ENCODE results near the gene OCLN. TPM values are rescaled to one million over a fixed set of nuclear protein-coding genes. Genes with fewer than 3 reads are reported as not detected.

Gene OCLN
- polyA plus RNA-seq, 2 of the 4 experiments (the other 2 are of a cell fraction): 10.7 to 54.1 TPM

DNA sequence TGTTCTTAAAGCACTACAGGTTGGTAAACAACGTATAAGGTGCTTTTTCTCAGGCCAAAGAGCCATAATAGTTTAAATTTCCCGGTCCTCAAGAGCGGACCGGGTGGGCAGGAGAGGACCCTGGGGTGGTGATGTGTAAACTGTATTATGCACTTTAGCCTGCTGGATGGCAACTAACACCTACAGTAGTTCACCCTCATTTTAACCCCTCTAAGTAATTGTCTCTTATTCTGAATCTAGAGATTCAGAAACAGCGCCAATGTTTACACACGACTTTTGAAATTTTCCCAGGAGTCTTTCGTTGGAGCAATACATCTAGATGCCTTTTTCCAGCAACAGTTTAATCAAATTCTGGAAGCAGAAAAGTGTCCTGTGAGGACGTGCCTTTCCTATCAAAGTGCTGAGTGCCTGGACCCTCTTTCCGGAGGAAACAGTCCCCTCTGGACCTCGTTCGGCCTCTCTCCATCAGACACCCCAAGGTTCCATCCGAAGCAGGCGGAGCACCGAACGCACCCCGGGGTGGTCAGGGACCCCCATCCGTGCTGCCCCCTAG, 676 bp upstream of the OCLN start:
- 16% methylated on average over 17 of the region's 17 CpGs for WGBS (ENCODE audit: missing lambda C conversion rate)
- POLR2A ChIA-PET: no interaction called here
- no peak for TF ChIP-seq SMC3 (IDR thresholded peaks at IDR 0.05)
- no peak for TF ChIP-seq HMGXB4 (CRISPR knock-in tag; IDR thresholded peaks at IDR 0.05; ENCODE audit: borderline replicate concordance)
- CTCF ChIA-PET: no interaction called here
- DNase-seq (ENCODE audit: low read depth in 1 of 2, low spot score in 1 of 2) (peak in 1 of 2 experiments; percentile 12), ATAC-seq (no peak; a peak in 1 of 6 replicates), FAIRE-seq (no peak)
- Histone ChIP-seq H3K4me2 (peak overlapping the region; percentile 71), H3K27ac (peak overlapping the region; percentile 75 to 91), H3K4me3 (peak overlapping the region; percentile 95), H3K4me1 (peaks cover 21% of the 10 kb centered on the region; the same call in 2 of the 3 replicates), H3K9me3 (no peaks in the 10 kb centered on the region)

GRCh38 chr5:69492923-69493395, 369 bp downstream of the OCLN start:
- DNase-seq (ENCODE audit: low read depth in 1 of 2, low spot score in 1 of 2) (peak; percentile 37 to 52), ATAC-seq (peak; percentile 57 to 58), FAIRE-seq (no peak)
- Histone ChIP-seq H3K4me1 (peaks cover 29% of the 10 kb centered on the region; the same call in 2 of the 3 replicates), H3K4me3 (peak overlapping the region; percentile 95), H3K9me3 (no peaks in the 10 kb centered on the region), H3K4me2 (peak overlapping the region; percentile 71), H3K27ac (peak overlapping the region; percentile 75 to 91)
- POLR2A ChIA-PET: interaction anchor here (1.0 to 1.3 kb wide), 2 partner anchors 9 to 39 kb away, joined by 3 read pairs; no protein-coding TSS in a partner anchor
- CTCF ChIA-PET: interaction anchor here (1.0 kb wide), 1 partner anchor 77 kb away, joined by 3 read pairs; no protein-coding TSS in a partner anchor
- TF ChIP-seq POLR2AphosphoS2 (conservative IDR thresholded peaks at IDR 0.05; ENCODE audit: low read length): no peak
- no peak for TF ChIP-seq CHD2 (IDR thresholded peaks at IDR 0.05; ENCODE audit: low read length, partially characterized antibody)
- TF ChIP-seq JUN (IDR thresholded peaks at IDR 0.05): 0 out of 5 replicates have a peak, but pooled peaks of 1 of the 2 experiments have one; percentile 1
- TF ChIP-seq RNF2 (IDR thresholded peaks at IDR 0.05; ENCODE audit: borderline replicate concordance, low read depth): 0 out of 2 replicates have a peak, but pooled peaks have one; percentile 2
- 0% methylated on average over 14 of the region's 42 CpGs for WGBS (ENCODE audit: missing lambda C conversion rate)

- Histone ChIP-seq H3K4me3 (peak overlapping the region; percentile 95), H3K9me3 (no peaks in the 10 kb centered on the region), H3K4me1 (peaks cover 35% of the 10 kb centered on the region), H3K4me2 (peak overlapping the region; percentile 71), H3K27ac (peak overlapping the region; percentile 75 to 91)
- ATAC-seq: peak; percentile 66 to 67
- WGBS (ENCODE audit: missing lambda C conversion rate): 4% methylated on average over 15 of the region's 62 CpGs
- no peak for FAIRE-seq
- TF ChIP-seq PHF8 (IDR thresholded peaks at IDR 0.05; ENCODE audit: borderline replicate concordance, low read depth) (peak; percentile 54; the same call in 1 of the 2 replicates), E2F6 (IDR thresholded peaks at IDR 0.05; ENCODE audit: borderline replicate concordance, low read depth) (peak; percentile 78; the same call in 1 of the 2 replicates), PBX3 (IDR thresholded peaks at IDR 0.05) (no peak), POLR2A (IDR thresholded peaks at IDR 0.05; ENCODE audit: low read length) (peak; percentile 32; the same call in 1 of the 2 replicates)
- TF ChIP-seq, protein P1, sequence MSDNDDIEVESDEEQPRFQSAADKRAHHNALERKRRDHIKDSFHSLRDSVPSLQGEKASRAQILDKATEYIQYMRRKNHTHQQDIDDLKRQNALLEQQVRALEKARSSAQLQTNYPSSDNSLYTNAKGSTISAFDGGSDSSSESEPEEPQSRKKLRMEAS (IDR thresholded peaks at IDR 0.05): peak; percentile 79
- CTCF ChIA-PET: interaction anchor here (1.0 kb wide), 1 partner anchor 77 kb away, joined by 3 read pairs; no protein-coding TSS in a partner anchor
- POLR2A ChIA-PET: interaction anchor here (1.0 to 1.3 kb wide), 2 partner anchors 8 to 40 kb away, joined by 3 read pairs; no protein-coding TSS in a partner anchor
- DNase-seq (ENCODE audit: low read depth in 1 of 2, low spot score in 1 of 2): peak; percentile 51 to 56
Measured at GRCh38 chr5:69493396-69494133, 975 bp downstream of the OCLN start.

DNA sequence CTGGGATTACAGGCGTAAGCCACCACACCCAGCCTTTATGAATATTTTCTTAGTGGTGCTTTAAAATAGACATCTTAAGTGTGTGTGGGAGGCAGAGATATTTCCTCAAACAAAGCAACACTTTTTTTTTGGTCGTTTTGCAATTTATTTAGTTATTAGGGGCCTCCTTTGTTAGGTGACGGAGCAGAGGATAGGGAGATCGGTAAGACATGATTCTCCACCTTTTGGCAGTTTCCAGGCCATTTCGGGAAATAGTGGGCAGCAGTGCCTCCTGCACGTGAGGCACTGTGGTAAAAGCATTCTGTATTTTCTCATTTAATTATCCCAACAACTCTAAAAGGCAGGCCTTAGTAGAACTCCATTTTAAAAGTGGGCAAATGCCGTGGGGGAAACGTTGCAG, 1.9 kb downstream of the OCLN start:
- ChIA-PET CTCF (no interaction called here), POLR2A (no interaction called here)
- WGBS (ENCODE audit: missing lambda C conversion rate): 82% methylated on average over 8 of the region's 8 CpGs
- H3K4me2 ChIP-seq: peak overlapping the region; percentile 71
- peaks cover 42% of the 10 kb centered on the region for H3K4me1 ChIP-seq
- DNase-seq (ENCODE audit: low read depth in 1 of 2, low spot score in 1 of 2): no peak
- no peaks in the 10 kb centered on the region for H3K9me3 ChIP-seq
- H3K4me3 ChIP-seq: peak overlapping the region; percentile 95; the same call in 1 of the 3 replicates
- H3K27ac ChIP-seq: peak overlapping the region in 1 of 2 experiments; percentile 91; a peak in 4 of 6 replicates
- no peak for FAIRE-seq
- ATAC-seq: no peak
- TF ChIP-seq USF2 (IDR thresholded peaks at IDR 0.05) (no peak), ZFP36 (IDR thresholded peaks at IDR 0.05; ENCODE audit: borderline replicate concordance, partially characterized antibody) (no peak), HDAC2 (IDR thresholded peaks at IDR 0.05) (no peak), BCL3 (IDR thresholded peaks at IDR 0.05) (no peak), MAFK (IDR thresholded peaks at IDR 0.05; ENCODE audit: partially characterized antibody) (no peak)
- TF ChIP-seq, protein P2, sequence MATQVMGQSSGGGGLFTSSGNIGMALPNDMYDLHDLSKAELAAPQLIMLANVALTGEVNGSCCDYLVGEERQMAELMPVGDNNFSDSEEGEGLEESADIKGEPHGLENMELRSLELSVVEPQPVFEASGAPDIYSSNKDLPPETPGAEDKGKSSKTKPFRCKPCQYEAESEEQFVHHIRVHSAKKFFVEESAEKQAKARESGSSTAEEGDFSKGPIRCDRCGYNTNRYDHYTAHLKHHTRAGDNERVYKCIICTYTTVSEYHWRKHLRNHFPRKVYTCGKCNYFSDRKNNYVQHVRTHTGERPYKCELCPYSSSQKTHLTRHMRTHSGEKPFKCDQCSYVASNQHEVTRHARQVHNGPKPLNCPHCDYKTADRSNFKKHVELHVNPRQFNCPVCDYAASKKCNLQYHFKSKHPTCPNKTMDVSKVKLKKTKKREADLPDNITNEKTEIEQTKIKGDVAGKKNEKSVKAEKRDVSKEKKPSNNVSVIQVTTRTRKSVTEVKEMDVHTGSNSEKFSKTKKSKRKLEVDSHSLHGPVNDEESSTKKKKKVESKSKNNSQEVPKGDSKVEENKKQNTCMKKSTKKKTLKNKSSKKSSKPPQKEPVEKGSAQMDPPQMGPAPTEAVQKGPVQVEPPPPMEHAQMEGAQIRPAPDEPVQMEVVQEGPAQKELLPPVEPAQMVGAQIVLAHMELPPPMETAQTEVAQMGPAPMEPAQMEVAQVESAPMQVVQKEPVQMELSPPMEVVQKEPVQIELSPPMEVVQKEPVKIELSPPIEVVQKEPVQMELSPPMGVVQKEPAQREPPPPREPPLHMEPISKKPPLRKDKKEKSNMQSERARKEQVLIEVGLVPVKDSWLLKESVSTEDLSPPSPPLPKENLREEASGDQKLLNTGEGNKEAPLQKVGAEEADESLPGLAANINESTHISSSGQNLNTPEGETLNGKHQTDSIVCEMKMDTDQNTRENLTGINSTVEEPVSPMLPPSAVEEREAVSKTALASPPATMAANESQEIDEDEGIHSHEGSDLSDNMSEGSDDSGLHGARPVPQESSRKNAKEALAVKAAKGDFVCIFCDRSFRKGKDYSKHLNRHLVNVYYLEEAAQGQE (IDR thresholded peaks at IDR 0.05): no peak
